Mononuclear cell (primary cell): ENCODE measurements around the gene ANXA4. TPM values are rescaled to one million over a fixed set of nuclear protein-coding genes. Genes with fewer than 3 reads are reported as not detected.
"Not testable (repeated sequence)": the region's sequence is repeated elsewhere in the genome, so short reads cannot be mapped to it uniquely, and the experiment has no call there.

Source experiments
- H3K27me3 ChIP-seq: 2 replicates; pipeline ENCODE4 v1.6.0; 2011; ENCODE audit warnings: low read length, control low read depth; ENCODE audit not compliant: insufficient read depth
- H3K4me1 ChIP-seq: 2 replicates; pipeline ENCODE4 v1.5.1; 2011; ENCODE audit warnings: mild to moderate bottlenecking, low read length, control low read depth; ENCODE audit not compliant: insufficient read depth
- H3K4me3 ChIP-seq: 2 replicates; pipeline ENCODE4 v1.5.1; 2011; ENCODE audit warnings: mild to moderate bottlenecking, low read length, moderate library complexity
- H3K9me3 ChIP-seq: 2 replicates; pipeline ENCODE4 v1.5.1; 2011; ENCODE audit warnings: low read depth, mild to moderate bottlenecking, control low read depth, low read length
- total RNA-seq: library from RNA; depleted of rRNA; stranded (reverse); fragments of >200 nt; gene quantifications from one replicate; pipeline ENCODE4 v1.2.3, GENCODE V29; 2012

ANXA4 gene
- total RNA-seq, 1 donor, result 6.0 TPM

DNA sequence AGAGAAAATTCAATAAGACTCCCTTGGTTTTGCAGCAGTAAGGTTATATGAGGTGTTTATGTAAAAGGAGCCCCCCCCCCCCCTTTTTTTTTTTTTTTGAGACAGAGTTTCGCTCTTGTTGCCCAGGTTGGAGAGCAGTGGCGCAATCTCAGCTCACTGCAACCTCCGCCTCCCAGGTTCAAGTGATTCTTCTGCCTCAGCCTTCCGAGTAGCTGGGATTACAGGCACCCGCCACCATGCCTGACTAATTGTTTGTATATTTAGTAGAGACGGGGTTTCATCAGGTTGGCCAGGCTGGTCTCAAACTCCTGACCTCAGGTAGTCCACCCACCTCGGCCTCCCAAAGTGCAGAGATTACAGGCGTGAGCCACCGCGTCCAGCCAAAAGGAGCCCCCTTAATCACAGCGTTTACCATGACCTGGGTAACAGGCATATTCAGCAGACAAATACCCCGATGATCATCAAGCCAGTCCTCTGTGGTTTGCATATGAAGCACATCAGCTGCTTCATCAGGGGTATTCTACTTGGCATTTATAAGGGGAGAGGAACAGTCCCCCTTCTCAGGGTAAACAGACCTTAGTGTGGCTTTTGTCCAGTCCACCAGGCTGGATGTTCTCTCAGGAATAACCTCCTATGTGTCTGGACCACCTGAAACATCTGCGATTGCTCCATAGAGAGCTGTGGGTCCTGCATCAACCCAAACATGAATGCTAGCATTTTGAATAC lies 32.5 kb downstream of the ANXA4 start:
- peaks cover 63% of the 10 kb centered on the region for H3K4me1 ChIP-seq
- H3K27me3 ChIP-seq, H3K9me3 ChIP-seq, H3K4me3 ChIP-seq: not testable (repeated sequence)

DNA sequence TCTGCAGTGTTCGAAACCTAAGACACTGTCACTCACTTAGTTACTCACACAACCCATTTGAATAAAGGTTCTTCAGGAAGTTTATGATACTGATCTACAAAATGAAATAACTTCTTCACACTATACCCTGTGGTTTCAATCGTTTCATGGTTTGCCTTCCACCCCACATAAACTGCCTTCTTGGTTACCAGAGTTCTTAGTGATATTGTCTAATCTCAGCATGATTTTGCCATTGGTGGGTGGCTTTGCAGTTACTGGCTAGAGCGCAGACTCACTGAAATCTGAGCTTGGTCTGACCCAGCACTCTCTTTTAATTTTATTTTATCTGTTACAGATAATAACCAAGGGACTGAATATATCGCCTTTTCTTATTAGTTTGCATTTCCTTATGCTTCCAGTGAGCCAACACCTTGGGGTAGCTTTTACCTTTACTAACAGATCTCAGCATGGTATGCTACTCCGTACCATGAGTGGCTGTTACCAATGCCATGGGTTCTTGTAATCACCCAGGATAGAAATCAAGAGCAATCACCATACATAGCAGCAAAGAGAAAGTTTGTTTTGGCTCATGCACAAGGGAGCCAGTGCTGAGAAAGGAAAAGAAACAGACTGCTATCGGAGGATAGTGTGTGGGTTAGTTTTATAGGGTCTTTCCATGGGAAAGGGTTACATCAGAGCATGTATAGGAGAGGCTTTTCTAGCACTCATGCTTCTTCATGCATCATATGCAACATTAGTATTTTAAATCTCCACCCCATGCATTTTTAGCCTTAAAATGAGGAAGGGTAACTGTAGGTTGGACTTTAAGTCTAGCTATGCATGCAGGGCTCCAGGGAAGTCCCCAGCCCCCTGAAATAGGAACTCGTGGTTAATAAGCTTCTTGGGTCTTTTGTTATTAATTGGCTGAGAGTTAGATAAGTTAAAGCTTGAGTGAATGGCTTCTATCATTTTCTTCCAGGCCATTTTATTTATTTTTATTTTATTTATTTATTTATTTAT lies 33.3 kb downstream of the ANXA4 start:
- no peaks in the 10 kb centered on the region for H3K27me3 ChIP-seq
- H3K4me1 ChIP-seq, result peaks cover 54% of the 10 kb centered on the region
- H3K4me3 ChIP-seq, result no peak overlapping the region
- no peaks in the 10 kb centered on the region for H3K9me3 ChIP-seq

DNA sequence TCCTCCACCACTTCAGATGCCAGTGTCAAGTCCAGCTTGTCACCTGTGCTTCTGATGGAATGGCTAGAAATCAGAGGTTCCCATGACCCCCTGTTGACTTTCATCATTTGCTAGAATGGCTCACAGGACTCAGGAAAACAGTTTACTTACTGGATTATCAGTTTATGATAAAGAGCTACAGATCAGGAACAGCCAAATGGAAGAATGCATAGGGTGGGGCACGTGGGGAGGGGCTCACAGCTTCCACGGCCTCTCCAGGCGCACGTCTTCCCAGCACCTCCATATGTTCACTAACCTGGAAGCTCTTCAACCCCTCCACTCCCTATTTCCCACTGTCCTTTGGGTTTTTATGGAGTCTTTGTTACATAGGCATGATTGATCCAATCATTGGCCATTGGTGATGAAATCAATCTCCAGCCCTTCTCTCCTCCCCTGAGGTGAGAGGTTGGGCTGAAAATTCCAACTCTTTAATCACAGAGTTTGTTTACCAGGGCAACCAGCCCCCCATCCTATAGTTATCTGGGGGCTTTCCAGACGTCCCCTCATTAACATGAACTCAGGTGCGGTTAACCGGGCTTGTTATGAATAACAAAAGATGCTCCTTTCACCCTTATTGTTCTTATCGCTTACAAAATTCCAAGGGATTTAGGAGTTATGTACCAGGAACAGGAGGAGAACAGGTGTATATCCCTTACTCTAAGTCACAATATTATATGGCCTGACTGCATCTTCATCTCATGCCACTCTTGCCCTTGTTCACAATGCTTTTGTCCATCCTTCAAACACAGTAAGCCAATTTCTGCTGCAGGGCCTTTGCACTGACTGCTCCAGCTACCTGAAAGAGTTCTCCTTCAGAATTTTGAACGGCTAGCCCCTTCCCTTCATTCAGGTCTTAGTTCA lies 35.2 kb downstream of the ANXA4 start:
- Histone ChIP-seq H3K4me1 (peaks cover 52% of the 10 kb centered on the region), H3K9me3 (no peaks in the 10 kb centered on the region), H3K4me3 (no peak overlapping the region), H3K27me3 (no peaks in the 10 kb centered on the region)

DNA sequence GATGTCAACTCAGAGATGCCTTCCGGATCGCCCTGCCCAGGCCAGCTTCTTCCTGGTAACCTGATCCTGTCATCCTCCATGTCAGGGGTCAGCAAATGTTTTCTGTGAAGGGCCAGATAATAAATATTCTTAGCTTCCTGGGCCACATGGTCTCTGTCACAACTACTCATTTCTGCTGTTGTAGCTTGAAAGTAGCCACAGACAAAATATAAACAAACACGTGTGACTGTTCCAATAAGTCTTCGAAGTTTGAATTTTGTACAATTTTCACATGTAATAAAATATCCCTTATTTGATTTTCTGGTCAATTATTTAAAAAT lies 35.8 kb downstream of the ANXA4 start:
- Histone ChIP-seq H3K27me3 (no peaks in the 10 kb centered on the region), H3K4me1 (peaks cover 52% of the 10 kb centered on the region), H3K4me3 (no peak overlapping the region), H3K9me3 (no peaks in the 10 kb centered on the region)

DNA sequence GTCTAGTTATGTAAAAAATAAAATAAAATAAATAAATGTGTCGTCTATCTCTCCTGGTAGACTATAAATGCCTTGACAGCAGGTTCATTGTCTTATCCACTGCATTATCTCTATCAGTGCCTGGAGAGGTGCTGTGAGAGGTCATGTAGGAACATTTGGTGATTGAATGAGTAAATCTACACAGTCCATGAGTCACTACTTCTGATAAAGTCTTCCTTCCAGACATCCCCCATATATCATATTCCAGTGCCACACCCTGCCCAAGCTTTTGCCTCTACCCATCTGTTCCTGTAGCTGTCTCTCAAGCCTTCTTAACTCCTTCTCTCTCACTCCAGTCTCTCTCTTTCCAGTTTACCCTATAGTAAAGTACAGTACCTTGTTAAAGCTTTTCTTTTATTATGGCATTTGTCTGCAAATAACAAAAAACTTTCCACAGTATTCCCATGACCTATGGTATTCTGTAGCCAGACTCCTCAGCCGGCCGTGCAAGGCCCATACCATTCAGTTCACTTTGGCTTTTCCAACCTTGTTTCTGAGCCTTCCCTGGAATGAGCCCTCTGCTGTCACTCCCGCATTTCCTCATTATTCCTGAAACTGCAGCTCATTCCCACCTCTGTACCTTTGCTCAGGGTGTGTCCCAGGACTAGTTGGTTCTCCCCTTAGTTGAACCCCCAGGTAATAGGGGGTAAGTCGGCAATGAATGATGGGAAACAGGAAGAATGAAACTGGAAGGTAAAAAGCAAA lies 37.5 kb downstream of the ANXA4 start:
- H3K4me3 ChIP-seq, result no peak overlapping the region

DNA sequence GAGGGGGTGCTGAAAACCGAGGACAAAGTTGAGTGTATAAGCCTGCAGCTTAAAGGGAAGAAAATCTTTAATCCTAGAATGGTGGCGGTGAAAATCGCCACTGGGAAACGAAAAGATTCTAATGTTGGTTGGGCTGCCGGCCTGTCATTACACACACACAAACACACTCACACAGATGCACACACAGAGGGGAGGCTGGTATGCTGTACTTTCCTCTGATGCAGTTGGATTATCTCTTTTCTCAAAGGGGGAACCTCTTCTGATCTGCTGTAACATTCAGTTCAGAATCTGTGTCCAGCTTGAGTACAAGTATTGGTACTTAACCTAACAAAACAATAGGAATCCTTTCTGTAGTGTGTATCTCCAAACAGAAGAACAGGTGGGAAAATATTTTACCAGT lies 39.0 kb downstream of the ANXA4 start:
- H3K4me3 ChIP-seq, result no peak overlapping the region
- no peaks in the 10 kb centered on the region for H3K9me3 ChIP-seq
- H3K4me1 ChIP-seq, result peaks cover 24% of the 10 kb centered on the region
- H3K27me3 ChIP-seq, result no peaks in the 10 kb centered on the region

More for the DNA sequence above, 37.5 kb downstream of the ANXA4 start:
- Histone ChIP-seq H3K9me3 (no peaks in the 10 kb centered on the region), H3K27me3 (no peaks in the 10 kb centered on the region), H3K4me1 (peaks cover 38% of the 10 kb centered on the region)

DNA sequence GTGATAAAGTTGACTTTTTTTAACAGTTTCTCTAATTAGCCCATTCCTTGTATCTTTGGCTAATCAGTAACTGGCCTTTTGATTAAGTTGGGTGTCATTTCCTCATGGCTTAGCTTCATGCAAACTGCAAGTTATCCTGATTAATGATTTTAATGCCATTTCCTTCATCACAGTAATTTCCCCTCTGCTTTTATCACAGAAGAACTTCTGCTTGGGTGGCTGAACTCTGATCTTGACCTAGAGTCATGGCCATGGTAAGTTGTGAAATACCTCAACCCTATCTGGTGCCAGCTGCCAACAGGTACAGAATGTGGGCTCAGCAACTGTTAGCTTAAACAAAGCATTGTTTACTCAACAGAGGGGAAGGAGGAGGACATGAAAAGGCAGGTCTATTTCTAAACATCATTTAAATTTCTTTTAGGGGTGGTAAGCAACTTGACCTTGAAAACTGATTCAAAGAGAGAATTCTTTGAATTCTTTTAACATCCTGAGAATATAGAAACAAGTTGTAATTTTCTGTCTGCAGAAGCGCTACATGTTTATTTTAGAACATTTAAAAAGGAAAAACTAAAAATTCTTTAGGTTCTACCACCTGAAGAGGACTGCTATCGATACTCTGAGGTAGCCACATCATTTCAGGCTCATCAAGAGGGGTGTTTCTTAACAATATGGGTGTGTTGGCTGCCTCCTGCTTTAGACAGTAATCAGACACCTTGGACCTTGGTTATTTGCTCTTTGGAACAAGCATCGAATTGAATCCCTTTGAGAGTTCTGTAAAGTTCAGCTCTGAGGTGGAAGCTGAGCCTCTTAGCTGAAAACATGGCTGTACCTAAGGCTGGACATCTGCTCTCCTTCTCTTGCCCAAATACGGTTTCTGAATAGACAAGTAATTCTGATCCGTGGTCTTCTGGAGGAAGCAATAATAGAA lies 39.7 kb downstream of the ANXA4 start:
- H3K9me3 ChIP-seq, result no peaks in the 10 kb centered on the region
- H3K4me3 ChIP-seq, result no peak overlapping the region
- peaks cover 18% of the 10 kb centered on the region for H3K4me1 ChIP-seq
- no peaks in the 10 kb centered on the region for H3K27me3 ChIP-seq

DNA sequence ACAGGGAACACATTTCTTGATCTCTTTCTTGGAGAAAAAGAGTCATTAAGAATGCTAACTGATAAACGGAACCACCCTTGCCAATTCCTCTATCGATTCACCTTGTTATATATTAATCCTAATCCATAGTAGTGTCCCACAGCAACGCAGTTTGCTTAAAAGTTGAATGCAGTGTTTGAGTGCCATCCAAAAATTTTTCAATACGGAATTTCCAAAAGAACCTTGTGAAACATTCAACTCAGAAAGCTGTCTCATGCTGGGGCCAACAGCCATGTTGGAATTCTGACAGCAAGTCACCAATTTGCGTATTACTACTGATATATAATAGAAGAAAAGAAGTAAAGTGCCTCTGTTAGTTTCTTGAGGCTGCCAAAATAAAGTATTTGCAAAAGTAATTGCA lies 42.3 kb downstream of the ANXA4 start:
- H3K27me3 ChIP-seq, result no peaks in the 10 kb centered on the region

DNA sequence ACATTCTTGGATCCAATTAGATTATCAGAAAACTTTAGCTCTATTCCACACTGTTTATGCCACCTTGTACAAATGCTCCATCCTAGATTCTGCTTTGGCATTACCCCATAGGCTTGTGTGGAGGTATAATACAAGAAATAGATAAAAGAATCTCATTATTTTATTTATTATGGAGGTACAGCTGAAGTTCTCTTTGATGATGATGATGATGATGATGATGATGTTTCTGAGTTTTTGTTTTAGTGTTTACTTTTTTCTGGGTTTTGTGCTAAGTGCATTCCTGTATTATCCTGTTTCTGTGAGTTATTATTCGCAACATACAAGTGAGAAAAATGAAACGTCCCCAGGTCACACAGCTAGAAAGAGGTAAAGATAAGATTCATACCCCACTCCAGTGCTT lies 43.4 kb downstream of the ANXA4 start:
- Histone ChIP-seq H3K4me3 (no peak overlapping the region), H3K27me3 (no peaks in the 10 kb centered on the region), H3K9me3 (no peaks in the 10 kb centered on the region), H3K4me1 (peaks cover 22% of the 10 kb centered on the region)

More for the DNA sequence above, 42.3 kb downstream of the ANXA4 start:
- Histone ChIP-seq H3K9me3 (no peaks in the 10 kb centered on the region), H3K4me3 (no peak overlapping the region), H3K4me1 (peaks cover 12% of the 10 kb centered on the region)

DNA sequence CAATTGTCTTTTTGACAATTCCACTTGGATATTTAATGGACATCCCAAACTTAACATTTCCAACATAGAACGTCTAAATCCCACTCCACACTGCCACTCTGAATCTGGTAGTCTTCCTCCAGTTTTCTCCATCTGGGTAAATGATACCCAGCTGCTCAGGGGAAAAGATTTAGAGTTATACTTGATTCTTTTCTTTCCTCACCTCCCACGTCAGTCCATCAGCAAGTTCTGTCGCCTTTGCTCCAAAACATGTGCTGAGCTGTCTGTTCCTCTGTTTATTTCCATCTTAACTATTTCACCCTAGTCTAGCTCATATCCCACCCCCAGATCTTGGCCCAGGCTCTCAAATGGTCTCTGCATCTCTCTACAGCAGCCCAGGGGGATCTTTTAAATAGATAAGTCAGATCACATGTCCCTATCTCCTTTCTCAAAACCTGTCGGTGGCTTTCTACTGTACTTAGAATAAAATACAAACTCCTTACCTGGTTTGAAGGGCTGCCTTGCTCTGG lies 44.2 kb downstream of the ANXA4 start:
- Histone ChIP-seq H3K4me3 (no peak overlapping the region), H3K9me3 (no peaks in the 10 kb centered on the region), H3K27me3 (no peaks in the 10 kb centered on the region), H3K4me1 (peaks cover 20% of the 10 kb centered on the region)

DNA sequence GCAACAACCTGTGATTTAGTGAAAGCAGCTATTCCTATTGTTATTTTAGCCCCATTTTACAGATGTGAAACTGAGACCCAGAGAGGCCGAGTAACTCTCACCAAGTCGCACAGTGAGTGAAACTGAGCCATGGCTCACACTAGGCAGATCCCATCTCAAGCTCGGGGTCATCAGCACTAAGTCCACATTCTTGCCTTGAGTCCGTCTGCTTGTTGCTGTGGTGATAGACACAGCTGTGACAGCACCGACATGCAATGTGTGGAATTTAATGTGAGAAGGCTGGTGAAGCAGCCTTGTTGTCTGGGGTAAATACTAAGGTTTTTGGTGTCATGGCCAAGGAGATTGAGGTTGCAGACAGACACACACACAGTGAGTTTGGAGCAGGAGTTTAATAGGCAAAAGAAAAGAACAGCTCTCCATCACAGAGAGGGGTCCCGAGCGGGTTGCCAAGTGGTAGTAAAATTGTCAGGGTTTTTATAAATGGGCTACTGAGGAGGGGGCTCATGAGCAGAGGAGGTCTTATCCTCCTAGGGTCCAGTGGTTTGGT lies 47.3 kb downstream of the ANXA4 start:
- no peak overlapping the region for H3K4me3 ChIP-seq
- no peaks in the 10 kb centered on the region for H3K9me3 ChIP-seq
- H3K4me1 ChIP-seq, result peaks cover 16% of the 10 kb centered on the region
- no peaks in the 10 kb centered on the region for H3K27me3 ChIP-seq

DNA sequence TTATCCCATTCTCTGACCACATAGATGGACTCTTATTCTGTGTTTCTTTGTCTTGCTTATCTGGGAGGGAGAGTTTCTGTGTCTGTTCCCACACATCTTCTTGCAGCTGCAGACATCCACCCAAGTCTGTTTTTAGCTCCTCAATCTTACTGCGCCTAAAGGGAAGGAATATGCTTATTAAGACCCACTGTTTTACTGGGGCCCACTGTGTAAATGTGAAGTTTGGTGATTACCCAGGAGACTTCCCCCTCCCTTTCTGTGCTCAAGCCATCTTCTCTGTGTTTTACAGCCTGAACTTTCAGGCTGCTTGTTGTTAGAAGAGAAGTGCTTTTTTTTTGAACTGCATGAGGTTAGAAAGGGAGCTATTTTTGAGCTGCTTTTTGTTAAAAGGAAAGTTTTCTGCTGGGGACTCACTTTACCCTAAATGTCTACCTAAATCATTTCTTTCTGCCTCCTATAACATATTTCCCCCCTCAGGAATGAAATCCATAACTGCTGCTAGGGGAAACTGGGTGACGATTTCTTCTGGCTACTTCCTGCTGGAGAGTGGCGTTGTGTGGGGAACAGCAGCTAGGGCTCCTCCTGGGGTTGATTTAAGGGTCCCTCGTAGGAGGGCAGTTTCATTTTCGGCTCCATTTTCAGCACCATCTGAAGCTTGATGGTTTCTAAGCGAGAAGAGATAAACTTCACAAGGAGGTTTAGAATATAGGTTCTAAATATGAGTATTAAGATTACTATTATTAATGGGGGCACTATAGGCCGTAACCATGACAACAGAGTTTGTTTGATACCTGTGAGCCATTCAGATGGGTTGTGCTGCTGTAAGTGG lies 48.1 kb downstream of the ANXA4 start:
- Histone ChIP-seq H3K4me3 (no peak overlapping the region), H3K9me3 (no peaks in the 10 kb centered on the region), H3K27me3 (no peaks in the 10 kb centered on the region), H3K4me1 (peaks cover 16% of the 10 kb centered on the region)
